ENCODE results near the gene TOLLIP.
"Not testable (repeated sequence)": the region's sequence is repeated elsewhere in the genome, so short reads cannot be mapped to it uniquely, and the experiment has no call there.

The TOLLIP gene

DNA sequence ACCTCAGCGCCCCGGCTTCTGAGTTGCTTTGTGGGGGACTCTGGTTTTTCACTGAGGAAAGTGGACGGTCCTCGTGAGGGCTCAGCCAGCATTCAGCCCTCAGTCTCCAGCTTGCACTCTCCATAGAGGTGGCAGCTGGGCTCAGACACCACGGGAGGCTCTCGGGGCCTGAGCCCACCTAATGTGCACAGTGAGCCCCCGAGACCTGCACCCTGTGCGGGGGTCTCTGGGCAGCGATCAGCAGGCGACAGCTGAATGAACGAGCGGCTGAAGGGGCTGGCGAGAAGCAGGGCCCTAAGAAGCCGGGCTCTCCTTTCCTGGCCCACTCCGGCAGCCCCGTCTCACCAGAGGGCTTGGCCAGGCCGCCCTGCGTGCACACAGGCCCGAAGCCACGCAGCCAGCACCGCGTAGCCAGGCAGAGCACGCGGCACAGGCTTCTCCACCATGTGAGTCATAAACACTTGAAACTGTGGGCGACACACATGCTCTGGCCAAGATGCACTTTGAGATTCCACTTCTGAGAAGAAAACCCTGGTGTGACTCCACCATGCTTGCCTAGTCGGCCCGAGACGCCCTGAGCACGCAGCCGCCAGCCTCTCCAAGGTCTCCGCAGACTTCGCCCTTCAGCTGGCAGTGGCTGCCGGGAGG is 28.0 kb downstream of the TOLLIP start:
- DNase-seq = no peak

DNA sequence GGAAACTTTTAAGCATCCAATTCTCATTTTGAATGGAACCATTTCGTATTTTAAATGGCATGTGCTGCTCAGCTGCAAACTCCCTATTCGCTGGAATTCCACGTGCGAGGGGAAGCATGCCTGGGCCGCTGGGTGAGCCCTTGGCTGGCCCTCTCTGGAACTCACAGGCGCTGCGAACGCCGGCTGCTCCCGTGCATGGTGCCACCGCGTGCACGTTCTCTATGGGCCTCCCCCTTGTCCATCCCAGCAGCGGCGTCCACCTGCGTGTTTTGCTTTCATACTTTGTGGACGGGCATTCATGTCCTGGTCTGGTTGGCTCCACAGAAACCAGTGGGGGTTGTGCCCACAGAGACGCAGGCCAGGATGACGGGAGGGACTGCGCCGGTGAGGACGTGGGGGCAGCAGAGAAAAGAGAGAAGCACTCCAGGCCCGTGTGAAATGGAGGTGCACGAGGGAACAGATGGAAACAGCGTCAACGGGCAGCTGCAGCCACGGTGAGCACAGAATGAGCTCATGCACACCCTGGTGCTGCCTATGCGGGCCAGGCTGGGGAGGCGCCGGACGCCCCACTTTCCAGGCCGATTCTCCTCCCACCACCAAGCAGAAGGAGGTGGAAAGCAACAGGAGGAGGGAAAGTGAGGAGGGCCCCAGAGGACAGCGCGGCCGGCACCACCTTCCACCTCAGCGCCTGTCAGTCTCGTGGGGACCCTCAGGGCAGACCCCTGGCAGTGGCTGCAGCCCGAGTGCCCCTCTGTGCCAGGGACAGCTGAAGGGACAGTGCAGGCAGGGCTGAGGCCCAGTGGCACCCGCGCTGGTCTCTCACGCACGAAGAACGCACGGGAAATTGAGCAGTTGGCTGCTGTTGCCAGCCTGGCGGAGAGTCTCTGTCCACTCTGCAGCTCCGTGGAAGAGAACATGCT is 29.1 kb downstream of the TOLLIP start:
- no peak for DNase-seq

DNA sequence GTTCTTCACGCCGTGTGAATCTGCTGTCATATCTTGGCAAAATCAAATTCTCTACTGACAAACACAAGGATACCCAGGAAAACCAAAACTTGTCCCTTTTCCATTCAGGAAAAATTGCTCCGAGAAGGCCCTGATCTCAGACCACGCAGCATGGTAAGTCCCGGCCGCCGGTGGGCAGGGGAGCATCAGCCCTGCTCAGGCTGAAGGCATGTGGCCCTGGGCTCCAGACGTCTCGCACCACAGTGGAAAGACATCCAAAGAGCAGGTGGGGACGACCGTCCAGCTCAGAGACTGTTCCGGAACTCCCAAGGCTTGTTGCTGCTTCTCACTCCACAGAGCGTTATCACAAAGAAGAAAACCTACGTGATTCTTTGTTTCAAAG is 29.8 kb downstream of the TOLLIP start:
- no peak for DNase-seq

DNA sequence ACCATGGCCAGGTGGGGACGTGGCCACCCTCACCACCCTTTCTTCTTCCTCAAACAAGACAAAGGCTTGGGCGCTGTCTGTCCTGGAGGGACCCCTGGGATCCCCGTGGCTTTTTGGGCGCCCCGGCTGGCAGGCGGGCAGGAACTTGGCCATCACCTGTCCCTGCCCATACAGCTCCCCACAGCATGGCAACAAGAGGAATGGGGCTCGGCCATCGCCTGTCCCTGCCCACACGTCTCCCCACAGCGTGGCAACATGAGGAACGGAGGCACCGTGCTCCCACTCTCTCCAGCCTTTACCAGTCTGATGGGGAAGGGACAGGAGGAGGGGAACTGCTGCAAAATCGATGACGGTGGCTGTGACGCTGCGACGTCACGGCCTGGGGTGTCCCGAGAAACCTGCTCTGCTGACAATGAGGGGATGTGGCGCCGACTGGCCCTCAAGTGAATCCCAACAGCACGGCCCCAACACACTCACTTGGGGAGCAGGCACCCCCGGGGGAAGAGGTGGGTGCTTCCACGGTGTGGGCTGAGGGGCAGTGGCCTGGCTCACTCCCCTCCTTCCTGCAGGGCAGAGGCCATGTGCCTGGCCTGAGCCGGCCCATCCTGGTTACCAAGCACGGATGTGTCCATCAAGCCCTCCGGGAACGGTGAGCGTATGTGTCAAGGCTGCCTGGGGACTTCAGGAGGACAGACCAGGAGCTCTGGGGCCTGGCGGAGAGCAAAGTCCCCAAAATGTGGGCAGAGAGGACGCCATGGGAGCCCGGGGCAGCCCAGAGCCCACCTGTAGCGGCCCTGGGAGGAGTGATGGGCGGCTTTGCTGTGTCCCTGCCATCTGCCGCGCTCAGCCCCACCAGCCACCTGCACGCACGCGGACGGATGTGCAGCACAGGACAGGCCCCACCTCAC is 30.4 kb downstream of the TOLLIP start:
- no peak for DNase-seq

DNA sequence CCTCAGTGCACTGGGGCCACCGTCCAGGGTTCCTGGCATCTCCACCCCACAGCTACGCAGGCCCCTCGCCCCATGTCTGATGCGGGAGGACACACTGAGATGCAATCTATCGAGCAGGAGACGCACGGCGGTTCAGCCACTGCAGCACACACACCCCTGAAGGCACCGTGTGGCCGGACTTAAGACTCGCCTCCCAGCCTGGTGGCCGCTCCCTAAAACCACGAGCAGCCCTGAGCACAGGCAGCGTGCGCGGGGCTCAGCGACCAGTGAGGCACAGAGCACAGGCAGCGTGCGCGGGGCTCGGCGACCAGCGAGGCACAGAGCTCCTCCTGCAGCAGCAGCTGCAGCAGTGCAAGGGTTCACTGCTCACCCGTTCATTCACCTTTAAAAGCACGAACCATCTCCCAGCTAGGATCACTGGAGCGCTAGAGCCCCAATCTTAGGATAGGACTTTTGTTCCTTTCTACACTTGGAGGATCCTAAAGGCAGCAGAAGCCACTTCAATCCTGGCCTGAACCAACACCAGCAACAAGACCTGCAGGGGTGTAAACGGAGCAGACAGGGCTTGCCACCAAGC is 31.4 kb downstream of the TOLLIP start:
- DNase-seq = no peak

DNA sequence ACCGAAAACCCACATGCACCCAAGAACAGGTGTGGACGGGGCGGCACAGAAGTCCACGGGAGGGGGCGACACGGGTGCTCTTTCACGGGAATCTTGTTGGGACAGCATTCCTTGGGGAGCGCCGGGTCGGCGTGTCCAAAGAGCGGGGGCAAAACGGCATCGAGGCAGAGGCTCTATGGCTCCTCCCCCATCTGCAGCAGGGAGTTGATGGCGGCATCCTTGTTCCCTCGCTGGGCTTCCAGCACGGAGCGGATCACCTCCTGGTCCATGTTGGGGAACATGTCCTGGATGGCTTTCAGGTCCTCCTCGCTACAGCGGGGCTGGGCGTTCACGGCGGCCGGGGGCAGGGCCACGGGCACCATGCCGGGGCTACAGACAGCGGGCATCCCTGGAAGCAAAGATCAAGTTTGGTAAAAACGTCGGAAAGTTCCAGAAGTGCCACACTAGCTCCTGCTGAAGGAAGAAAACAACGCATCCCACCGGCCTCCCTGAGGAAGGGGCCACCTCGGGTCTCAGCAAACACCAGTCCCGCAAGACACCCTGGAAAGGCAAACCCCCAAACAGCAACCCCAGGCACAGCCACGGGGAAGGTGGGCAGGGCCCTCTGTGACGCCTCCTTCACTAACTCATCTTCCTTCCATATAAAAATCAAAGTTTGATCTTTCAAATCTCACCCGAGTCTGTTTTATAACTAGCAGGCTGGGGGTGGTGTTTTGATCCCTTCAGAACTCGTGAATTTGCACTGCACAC is 32.4 kb downstream of the TOLLIP start:
- no peak for DNase-seq

DNA sequence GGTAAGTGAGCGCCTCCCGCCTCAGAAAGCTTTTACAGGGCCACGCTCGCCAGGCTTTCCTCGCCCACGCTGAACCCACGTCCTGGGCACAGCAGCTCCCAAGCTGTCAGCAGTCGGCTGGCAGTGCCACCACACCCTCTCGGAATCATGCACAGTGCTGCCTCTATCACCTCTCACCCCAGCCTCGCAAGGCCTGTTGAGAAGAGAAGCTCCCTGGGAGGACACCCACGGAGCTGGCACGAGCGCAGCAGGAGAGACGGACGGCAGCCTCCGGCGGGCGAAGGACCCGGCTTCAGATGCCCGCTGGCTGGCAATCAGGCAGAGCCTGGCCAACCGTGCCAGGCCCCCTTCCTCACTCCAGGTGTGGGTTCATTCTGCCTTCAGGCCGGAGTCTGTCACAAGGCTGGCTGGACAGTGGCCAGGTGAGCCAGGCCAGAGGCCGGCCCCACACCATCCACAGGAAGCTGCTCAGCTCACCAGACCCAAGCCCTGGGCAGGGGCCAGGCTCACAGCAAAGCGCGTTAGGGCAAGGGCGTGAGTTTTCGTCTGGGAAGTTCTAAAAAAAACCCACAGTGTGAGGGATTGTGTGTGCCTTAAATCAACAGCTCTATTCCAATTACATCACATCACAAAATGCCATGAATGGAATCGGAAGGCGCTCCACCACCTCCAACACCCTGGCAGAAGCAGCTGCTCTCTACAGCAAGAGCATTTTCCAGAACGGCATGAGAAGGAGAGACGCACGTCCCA is 33.2 kb downstream of the TOLLIP start:
- DNase-seq = no peak

DNA sequence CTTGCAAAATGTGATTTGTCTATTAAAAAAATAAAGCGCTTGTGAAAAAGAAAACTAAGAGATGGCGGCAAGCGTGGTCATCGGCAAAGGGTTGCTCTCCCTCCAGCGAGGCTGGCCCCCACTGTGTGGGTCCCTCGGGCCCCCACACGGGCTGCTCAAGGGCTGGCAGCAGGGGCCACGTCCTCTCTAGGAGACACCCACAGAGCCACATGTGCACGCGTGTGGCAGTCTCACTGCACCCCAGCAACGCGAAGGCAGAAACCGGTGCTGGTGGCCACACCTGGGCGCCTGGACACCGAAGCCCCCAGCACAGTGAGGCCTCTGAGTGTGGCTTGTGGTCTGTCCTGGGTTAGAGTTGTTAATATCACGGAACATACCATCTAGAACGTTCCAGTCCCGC is 34.4 kb downstream of the TOLLIP start:
- no peak for DNase-seq

DNA sequence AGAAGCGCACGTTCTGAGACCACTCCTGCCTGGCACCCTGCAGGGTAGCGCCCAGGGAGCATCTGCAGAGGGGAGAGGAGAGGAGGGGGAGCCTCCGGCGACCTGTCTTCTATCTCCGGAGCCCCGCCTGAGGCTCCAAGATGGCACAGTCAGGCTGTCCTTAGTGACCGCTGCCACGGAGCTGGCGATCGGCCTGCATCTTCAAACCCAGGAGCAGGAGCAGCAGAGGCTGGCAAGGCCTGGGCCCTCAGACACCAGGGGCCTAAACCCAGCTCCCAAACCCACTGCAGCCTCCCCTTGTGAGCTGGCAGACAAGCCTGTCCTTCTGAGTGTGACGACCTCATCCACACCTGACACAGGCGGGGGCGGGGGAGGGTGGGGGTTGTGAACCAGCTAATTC is 34.9 kb downstream of the TOLLIP start:
- DNase-seq = no peak

DNA sequence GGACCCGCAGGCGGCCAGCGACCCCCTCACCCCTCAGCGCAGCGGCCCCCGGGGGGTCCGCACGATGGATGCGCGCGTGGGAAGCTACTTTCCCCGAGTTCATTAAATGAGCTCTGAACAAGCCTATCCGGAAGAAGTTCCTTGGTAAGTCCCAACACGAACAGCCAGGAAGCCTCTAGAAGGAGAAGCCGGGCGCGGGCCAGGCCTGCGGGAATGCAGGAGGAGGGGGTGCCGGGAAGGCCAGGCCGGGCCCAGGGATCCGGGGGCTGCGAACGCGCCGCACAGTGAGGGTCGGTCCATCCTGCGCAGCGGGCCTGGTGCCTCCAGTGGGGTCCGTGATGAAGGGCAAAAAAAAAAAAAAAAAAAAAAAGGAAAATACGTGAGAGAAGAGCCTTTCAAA is 36.9 kb downstream of the TOLLIP start:
- no peak for DNase-seq

DNA sequence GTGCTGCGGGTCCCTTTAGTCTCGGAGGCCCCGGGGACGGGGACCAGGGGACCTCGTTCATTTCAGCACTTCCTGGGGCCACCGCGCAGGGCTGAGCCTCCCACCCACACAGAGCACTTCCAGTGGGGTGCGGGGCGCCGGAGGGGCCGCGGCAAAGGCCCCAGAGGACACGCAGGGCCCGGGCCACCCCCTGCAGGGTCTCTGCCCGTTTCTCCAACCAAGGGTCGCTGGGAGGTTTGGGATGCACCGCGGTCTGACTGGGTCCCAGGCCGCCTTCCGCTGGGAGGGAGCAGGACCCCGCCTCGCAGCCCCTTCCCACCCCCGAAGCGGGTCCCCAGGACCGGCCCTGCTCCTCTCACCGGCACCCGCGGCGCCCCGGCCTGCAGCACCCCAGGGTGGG is 37.5 kb downstream of the TOLLIP start:
- no peak for DNase-seq

DNA sequence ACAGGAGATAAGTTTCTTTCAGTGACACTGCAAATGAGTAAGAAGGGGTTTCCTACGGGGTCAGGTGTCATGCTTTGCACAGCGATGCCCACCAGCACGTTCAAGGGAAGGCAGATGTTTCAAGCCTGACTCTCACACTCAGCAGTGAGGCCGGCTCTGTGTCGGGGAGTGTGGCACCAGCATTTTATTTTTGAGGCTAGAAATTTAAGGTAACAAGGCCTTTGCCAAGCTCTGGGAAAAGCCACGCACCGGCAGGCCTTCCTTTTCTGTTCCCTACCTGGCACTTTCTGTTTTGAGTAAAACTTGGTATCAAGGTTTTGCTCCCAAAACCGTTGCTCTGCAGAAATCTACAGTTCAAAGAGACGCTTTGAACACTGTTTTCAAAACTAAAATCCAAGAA is 38.0 kb downstream of the TOLLIP start:
- no peak for DNase-seq

DNA sequence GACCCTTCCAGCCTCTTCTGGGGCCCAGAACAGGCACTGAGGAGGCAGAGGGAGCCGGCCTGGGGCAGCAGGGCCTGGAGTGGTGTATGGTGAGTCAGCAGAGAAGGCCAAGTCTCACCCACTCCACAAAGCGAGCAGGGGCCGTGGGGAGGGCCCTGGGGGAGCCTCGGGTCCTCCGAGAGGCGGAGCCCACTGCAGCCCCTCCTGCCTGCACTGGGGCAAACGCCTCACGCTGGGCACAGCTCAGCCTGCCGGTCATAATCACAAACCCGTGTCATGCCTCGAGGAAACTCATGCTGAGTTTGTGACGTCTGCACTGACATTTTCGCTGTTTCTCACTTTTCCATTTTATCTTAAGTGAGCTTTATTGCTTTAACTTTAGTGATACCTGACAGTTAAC is 38.4 kb downstream of the TOLLIP start:
- DNase-seq = no peak

DNA sequence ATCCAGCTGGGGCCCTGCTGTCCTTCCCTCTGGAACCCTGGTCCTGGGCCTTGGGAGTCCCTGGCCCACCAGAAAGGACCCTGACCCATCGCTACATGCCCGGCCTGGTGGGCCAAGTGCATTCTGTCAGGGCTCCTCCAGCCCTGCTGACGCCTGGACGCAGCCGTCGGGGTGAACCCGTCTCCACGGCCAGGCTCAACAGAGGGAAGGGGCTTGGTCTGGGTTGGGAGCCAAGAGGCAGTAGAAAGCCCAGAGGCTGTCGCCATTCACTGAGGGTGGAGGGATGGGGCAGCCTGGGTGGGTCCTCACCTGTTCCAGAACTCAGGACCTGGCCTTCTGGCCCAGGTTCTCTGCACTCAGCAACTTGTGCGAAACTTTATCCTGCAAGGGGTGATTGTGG is 39.0 kb downstream of the TOLLIP start:
- DNase-seq = no peak

DNA sequence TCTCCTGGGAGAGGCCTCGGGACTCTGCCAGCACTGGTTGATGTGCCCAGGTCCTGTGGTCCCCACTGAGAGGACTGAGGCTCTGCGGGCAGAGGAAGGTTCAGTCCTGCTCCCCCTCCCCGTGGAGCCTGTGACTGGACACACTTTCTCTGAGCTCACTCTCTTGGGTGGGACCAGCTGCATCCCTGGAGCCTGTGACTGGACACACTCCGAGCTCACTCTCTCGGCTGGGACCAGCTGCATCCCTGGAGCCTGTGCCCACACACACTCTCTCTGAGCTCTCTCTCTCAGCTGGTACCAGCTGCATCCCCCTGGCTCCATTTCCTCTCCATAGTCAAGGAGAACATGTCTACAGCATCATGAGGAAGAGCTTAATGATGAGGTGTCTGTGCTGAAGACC is 39.5 kb downstream of the TOLLIP start:
- DNase-seq = no peak

DNA sequence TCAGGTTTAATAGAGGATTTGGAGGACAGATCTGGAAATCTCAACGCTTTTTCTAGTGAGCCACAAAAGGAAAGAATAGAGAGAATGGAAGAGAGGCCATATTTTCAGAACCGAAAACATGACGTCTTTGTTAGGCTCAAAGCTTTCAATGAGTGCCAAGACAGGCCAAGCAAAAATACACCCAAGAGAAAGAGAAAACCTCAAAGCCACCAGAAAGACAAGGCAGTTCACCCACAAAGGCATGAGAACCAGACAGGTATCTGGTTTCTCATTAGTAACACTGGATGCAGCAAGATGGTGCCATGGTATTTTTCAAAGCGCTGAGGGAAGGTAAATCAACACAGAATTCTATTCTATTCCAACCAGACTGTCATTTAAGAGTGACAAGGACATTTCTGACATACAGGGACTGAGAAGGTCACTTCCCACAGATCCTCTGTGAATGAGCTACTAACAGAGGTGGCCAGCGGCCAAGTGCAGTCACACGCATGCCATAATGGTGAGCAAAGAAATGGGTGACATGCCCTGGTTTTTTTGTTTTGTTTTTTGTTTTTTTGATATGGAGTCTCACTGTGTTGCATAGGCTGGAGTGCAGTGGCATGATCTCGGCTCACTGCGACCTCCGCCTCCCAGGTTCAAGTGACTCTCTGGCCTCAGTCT is 41.9 kb downstream of the TOLLIP start:
- DNase-seq = no peak

DNA sequence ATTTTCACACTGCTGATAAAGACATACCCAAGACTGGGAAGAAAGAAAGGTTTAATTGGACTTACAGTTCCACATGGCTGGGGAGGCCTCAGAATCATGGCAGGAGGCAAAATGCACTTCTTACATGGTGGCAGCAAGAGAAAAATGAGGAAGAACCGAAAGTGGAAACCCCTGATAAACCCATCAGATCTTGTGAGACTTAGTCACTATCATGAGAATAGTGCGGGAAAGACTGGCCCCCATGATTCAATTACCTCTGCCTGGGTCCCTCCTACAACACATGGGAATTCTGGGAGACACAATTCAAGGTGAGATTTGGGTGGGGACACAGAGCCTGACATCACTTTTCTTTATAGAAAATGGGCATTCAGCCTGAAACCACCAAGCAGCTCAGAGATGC is 42.5 kb downstream of the TOLLIP start:
- DNase-seq = peak in 3 of 4 experiments; percentile 20 to 40 (median 27)

DNA sequence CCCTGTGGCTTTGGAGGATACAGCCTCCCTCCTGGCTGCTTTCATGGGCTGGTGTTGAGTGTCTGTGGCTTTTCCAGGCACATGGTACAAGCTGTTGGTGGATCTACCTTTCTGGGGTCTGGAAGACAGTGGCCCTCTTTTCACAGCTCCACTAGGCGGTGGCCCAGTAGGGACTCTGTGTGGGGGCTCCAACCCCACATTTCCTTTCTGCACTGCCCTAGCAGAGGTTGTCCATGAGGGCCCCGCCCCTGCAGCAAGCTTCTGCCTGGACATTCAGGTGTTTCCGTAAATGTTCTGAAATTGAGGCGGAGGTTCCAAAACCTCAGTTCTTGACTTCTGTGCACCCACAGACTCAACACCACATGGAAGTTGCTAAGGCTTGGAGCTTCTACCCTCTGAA is 44.0 kb downstream of the TOLLIP start:
- DNase-seq = not testable (repeated sequence)

DNA sequence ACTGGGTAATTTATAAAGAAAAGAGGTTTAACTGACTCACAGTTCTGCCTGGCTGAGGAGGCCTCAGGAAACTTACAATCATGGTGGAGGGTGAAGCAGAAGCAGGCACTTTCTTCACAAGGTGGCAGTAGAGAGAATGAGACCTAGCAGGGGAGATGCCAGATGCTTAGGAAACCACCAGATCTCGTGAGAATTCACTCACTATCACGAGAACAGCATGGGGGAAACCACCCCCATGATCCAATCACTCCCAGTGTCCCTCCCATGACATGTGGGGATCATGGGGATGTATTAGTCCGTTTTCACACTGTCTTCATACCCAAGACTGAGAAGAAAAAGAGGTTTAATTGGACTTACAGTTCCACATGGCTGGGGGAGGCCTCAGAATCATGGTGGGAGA is 45.0 kb downstream of the TOLLIP start:
- peak; percentile 58 to 72 (median 64) for DNase-seq

DNA sequence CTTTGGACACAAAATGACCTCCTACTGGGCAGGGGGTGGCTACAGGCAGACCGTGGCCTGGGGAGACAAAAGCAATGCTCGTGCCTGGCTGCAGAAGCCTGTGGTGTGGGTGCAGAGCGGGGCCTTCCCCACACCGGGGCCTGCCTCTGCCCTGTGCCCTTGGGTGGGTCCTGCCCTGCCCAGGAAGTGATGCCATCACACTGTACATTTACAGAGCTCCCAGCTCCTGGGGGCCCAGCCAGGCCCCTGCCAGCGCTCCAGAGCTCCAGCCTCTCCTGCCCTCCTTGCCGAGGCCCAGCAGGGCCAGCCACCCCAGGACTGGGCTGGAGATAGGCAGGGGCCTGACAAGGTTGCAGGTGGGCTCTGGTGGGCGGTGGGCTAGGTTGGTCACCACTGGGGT is 46.4 kb downstream of the TOLLIP start:
- DNase-seq = peak in 1 of 4 experiments; percentile 5

Data from suppressor macrophage (primary cell).